SK-N-SH treated with all-trans-retinoic acid at 6 μM for 48 hours (cell line): Measurements from ENCODE around the gene GLP2R.

Experiments used
- ATAC-seq: fragments of 200-7000 bp; cut with Tn5 transposase; 3 replicates; pipeline ENCODE4 v1.9.1; 2020; ENCODE audit warnings: mild to moderate bottlenecking, moderate library complexity
- ARNTL ChIP-seq: fragments of 450-650 bp; formaldehyde crosslinking; IDR thresholded peaks from 2 replicates; pipeline ENCODE4 v1.5.0; 2020; ENCODE audit warnings: low read depth, mild to moderate bottlenecking, moderate library complexity, borderline replicate concordance
- BACH2 ChIP-seq: fragments of 250-450 bp; sonication (Bioruptor Pico); IDR thresholded peaks from 2 replicates; pipeline ENCODE4 v1.9.0; 2021; ENCODE audit warnings: mild to moderate bottlenecking, borderline replicate concordance
- CSDC2 ChIP-seq: fragments of 250-450 bp; sonication (Bioruptor Pico); IDR thresholded peaks from 2 replicates; pipeline ENCODE4 v1.5.0; 2020; ENCODE audit warnings: mild to moderate bottlenecking, moderate library complexity
- ESRRG ChIP-seq: fragments of 250-450 bp; sonication (Bioruptor Pico); IDR thresholded peaks from 2 replicates; pipeline ENCODE4 v1.6.1; 2021; ENCODE audit warnings: mild to moderate bottlenecking
- GLIS3 ChIP-seq: fragments of 250-450 bp; sonication (Bioruptor Pico); IDR thresholded peaks from 2 replicates; pipeline ENCODE4 v1.5.0; 2020; ENCODE audit warnings: mild to moderate bottlenecking, moderate library complexity
- OSR1 ChIP-seq: fragments of 250-450 bp; sonication (Bioruptor Pico); IDR thresholded peaks from 2 replicates; pipeline ENCODE4 v1.8.0; 2022; ENCODE audit warnings: moderate library complexity, mild to moderate bottlenecking, inconsistent platforms
- PATZ1 ChIP-seq: fragments of 250-450 bp; sonication (Bioruptor Pico); IDR thresholded peaks from 2 replicates; pipeline ENCODE4 v1.8.0; 2020; ENCODE audit warnings: mild to moderate bottlenecking, moderate library complexity, borderline replicate concordance
- PPARA ChIP-seq: fragments of 250-450 bp; sonication (Bioruptor Pico); IDR thresholded peaks from 2 replicates; pipeline ENCODE4 v1.5.0; 2020; ENCODE audit warnings: mild to moderate bottlenecking, borderline replicate concordance
- RARB ChIP-seq: fragments of 250-450 bp; sonication (Bioruptor Pico); IDR thresholded peaks from 2 replicates; pipeline ENCODE4 v1.8.0; 2021; ENCODE audit warnings: mild to moderate bottlenecking, moderate library complexity
- TCF4 ChIP-seq: fragments of 250-450 bp; sonication (Bioruptor Pico); IDR thresholded peaks from 2 replicates; pipeline ENCODE4 v1.8.0; 2021; ENCODE audit warnings: mild to moderate bottlenecking, moderate library complexity, borderline replicate concordance
- TOX ChIP-seq: fragments of 250-450 bp; sonication (Bioruptor Pico); IDR thresholded peaks from 2 replicates; pipeline ENCODE4 v1.8.0; 2021; ENCODE audit warnings: mild to moderate bottlenecking, moderate library complexity, borderline replicate concordance
- TSHZ2 ChIP-seq: fragments of 250-450 bp; sonication (Bioruptor Pico); IDR thresholded peaks from 2 replicates; pipeline ENCODE4 v1.5.0; 2020; ENCODE audit warnings: mild to moderate bottlenecking, moderate library complexity
- ZC3H10 ChIP-seq: fragments of 250-450 bp; sonication (Bioruptor Pico); IDR thresholded peaks from 2 replicates; pipeline ENCODE4 v1.5.1; 2021; ENCODE audit warnings: mild to moderate bottlenecking, moderate library complexity
- ZFP3 ChIP-seq: fragments of 250-450 bp; sonication (Bioruptor Pico); IDR thresholded peaks from 2 replicates; pipeline ENCODE4 v1.5.0; 2020; ENCODE audit warnings: mild to moderate bottlenecking, moderate library complexity
- ZFP30 ChIP-seq: fragments of 450-650 bp; formaldehyde crosslinking; IDR thresholded peaks from 2 replicates; pipeline ENCODE4 v1.5.0; 2022; ENCODE audit warnings: mild to moderate bottlenecking, moderate library complexity
- ZNF565 ChIP-seq: fragments of 450-650 bp; formaldehyde crosslinking; conservative IDR thresholded peaks from 2 replicates; pipeline ENCODE4 v1.5.0; 2020; ENCODE audit warnings: low read depth, mild to moderate bottlenecking, moderate library complexity
- ZNF70 ChIP-seq: fragments of 450-650 bp; formaldehyde crosslinking; IDR thresholded peaks from 2 replicates; pipeline ENCODE4 v1.5.0; 2020; ENCODE audit warnings: mild to moderate bottlenecking, moderate library complexity
- TF ChIP-seq, protein P1 (sequence below): fragments of 250-450 bp; sonication (Bioruptor Pico); IDR thresholded peaks from 2 replicates; pipeline ENCODE4 v1.8.0; 2021; ENCODE audit warnings: low read depth, mild to moderate bottlenecking, moderate library complexity, borderline replicate concordance
- TF ChIP-seq, protein P2 (sequence below): fragments of 250-450 bp; sonication (Bioruptor Pico); IDR thresholded peaks from 2 replicates; pipeline ENCODE4 v1.5.1; 2020; ENCODE audit warnings: low read depth, mild to moderate bottlenecking, moderate library complexity
- TF ChIP-seq, protein P3 (sequence below): fragments of 250-450 bp; sonication (Bioruptor Pico); IDR thresholded peaks from 2 replicates; pipeline ENCODE4 v1.5.1; 2021; ENCODE audit warnings: mild to moderate bottlenecking, moderate library complexity

The GLP2R gene

DNA sequence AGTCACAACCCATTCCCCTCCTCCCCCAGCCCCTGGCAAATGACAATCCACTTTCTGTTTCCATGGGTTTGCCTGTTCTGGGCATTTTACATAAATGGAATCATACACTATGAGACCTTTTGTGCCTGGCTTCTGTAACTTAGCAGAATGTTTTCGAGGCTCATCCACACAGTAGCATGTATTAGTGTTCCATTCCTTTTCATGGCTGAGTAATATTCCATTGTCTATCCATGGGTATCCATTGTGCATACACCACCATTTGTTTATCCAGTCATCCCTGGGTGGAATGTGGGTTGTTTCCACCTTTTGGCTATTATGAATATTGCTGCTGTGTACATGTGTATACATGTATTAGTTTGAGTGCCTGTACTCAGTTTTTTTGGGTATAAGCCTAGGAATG is 113.0 kb downstream of the GLP2R start:
- TF ChIP-seq GLIS3 (CRISPR knock-in tag) (no peak), PATZ1 (CRISPR knock-in tag) (no peak), RARB (no peak), PPARA (CRISPR knock-in tag) (no peak), TCF4 (CRISPR knock-in tag) (no peak), ZC3H10 (no peak), ARNTL (CRISPR knock-in tag) (no peak), TOX (no peak)
- TF ChIP-seq, protein P1, sequence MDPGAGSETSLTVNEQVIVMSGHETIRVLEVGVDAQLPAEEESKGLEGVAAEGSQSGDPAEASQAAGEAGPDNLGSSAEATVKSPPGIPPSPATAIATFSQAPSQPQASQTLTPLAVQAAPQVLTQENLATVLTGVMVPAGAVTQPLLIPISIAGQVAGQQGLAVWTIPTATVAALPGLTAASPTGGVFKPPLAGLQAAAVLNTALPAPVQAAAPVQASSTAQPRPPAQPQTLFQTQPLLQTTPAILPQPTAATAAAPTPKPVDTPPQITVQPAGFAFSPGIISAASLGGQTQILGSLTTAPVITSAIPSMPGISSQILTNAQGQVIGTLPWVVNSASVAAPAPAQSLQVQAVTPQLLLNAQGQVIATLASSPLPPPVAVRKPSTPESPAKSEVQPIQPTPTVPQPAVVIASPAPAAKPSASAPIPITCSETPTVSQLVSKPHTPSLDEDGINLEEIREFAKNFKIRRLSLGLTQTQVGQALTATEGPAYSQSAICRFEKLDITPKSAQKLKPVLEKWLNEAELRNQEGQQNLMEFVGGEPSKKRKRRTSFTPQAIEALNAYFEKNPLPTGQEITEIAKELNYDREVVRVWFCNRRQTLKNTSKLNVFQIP (CRISPR knock-in tag), result no peak
- no peak for ATAC-seq

DNA sequence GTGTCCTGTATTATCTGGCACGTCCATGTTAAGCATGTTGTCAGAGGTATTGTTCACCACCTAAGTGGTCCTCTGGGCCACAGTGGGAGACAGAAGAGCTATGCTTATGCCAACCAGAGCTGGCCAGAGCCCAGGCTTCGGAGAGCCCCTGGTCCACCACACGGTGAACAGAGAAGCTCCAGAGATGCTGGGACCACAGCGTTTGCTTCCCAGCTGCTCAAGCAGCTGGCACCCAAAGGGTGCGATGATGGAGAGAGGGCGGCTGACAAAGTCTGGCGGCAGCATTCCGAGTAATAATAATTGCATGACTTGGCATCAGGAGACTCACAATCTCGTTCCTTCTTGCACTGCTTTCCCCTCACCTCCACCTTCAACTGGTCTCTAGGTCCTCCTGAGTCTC is 115.1 kb downstream of the GLP2R start:
- ATAC-seq, result no peak

DNA sequence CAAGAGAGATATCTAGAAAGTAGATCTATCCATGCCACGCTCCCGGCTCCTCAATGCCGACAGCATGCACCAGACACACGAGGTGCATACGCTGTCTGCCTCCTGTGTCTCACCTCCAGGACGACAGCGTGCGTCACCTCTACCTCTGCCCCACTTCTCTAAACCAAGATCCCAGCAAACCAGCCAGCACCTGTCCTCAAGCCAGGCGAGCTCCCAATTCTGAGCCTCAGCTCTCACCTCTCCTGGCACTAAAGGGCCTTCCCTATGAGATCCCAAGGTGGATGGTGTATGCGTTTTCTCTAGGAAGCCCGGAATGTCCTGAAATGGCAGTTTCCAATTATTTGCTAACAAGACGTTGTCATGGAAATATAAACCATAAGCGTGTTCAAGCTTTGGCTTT is 115.6 kb downstream of the GLP2R start:
- ATAC-seq, result no peak
- TF ChIP-seq, protein P1 (CRISPR knock-in tag), result no peak
- TF ChIP-seq PPARA (CRISPR knock-in tag), result no peak
- TF ChIP-seq RARB, result no peak
- TF ChIP-seq ZFP30 (CRISPR knock-in tag), result no peak
- TF ChIP-seq TSHZ2 (CRISPR knock-in tag), result no peak
- no peak for TF ChIP-seq OSR1 (CRISPR knock-in tag)
- no peak for TF ChIP-seq GLIS3 (CRISPR knock-in tag)
- no peak for TF ChIP-seq ZNF565 (CRISPR knock-in tag)
- TF ChIP-seq BACH2 (CRISPR knock-in tag), result no peak
- TF ChIP-seq ZC3H10, result no peak
- TF ChIP-seq ZFP3, result no peak
- no peak for TF ChIP-seq ZNF70 (CRISPR knock-in tag)
- TF ChIP-seq PATZ1 (CRISPR knock-in tag), result no peak
- TF ChIP-seq, protein P2, sequence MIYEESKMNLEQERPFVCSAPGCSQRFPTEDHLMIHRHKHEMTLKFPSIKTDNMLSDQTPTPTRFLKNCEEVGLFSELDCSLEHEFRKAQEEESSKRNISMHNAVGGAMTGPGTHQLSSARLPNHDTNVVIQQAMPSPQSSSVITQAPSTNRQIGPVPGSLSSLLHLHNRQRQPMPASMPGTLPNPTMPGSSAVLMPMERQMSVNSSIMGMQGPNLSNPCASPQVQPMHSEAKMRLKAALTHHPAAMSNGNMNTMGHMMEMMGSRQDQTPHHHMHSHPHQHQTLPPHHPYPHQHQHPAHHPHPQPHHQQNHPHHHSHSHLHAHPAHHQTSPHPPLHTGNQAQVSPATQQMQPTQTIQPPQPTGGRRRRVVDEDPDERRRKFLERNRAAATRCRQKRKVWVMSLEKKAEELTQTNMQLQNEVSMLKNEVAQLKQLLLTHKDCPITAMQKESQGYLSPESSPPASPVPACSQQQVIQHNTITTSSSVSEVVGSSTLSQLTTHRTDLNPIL (CRISPR knock-in tag), result no peak

More for the DNA sequence above, 115.1 kb downstream of the GLP2R start:
- TF ChIP-seq TOX (no peak), CSDC2 (CRISPR knock-in tag) (no peak), ARNTL (CRISPR knock-in tag) (no peak), GLIS3 (CRISPR knock-in tag) (no peak), RARB (no peak), ZC3H10 (no peak), ESRRG (no peak), TCF4 (CRISPR knock-in tag) (no peak), PPARA (CRISPR knock-in tag) (no peak), BACH2 (CRISPR knock-in tag) (no peak), ZFP30 (CRISPR knock-in tag) (no peak), ZFP3 (no peak), ZNF565 (CRISPR knock-in tag) (no peak)
- TF ChIP-seq, protein P3, sequence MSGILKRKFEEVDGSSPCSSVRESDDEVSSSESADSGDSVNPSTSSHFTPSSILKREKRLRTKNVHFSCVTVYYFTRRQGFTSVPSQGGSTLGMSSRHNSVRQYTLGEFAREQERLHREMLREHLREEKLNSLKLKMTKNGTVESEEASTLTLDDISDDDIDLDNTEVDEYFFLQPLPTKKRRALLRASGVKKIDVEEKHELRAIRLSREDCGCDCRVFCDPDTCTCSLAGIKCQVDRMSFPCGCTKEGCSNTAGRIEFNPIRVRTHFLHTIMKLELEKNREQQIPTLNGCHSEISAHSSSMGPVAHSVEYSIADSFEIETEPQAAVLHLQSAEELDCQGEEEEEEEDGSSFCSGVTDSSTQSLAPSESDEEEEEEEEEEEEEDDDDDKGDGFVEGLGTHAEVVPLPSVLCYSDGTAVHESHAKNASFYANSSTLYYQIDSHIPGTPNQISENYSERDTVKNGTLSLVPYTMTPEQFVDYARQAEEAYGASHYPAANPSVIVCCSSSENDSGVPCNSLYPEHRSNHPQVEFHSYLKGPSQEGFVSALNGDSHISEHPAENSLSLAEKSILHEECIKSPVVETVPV (CRISPR knock-in tag), result no peak
- TF ChIP-seq, protein P1 (CRISPR knock-in tag), result no peak
